Measurements from ENCODE around the gene ZBTB20.
A peak's percentile ranks its signal among the peaks of the same experiment; 100 is the strongest.
"Not testable (repeated sequence)": the region's sequence is repeated elsewhere in the genome, so short reads cannot be mapped to it uniquely, and the experiment has no call there.

Gene ZBTB20

GRCh38 chr3:114709102-114709501 lies 438.0 kb downstream of the ZBTB20 start:
- no peak for DNase-seq

- DNase-seq: no peak
These were observed 439.7 kb downstream of the ZBTB20 start for GRCh38 chr3:114707252-114707860.

GRCh38 chr3:114706591-114707232 lies 440.4 kb downstream of the ZBTB20 start:
- no peak for DNase-seq

GRCh38 chr3:114700637-114701234 lies 446.4 kb downstream of the ZBTB20 start:
- no peak for DNase-seq

DNA sequence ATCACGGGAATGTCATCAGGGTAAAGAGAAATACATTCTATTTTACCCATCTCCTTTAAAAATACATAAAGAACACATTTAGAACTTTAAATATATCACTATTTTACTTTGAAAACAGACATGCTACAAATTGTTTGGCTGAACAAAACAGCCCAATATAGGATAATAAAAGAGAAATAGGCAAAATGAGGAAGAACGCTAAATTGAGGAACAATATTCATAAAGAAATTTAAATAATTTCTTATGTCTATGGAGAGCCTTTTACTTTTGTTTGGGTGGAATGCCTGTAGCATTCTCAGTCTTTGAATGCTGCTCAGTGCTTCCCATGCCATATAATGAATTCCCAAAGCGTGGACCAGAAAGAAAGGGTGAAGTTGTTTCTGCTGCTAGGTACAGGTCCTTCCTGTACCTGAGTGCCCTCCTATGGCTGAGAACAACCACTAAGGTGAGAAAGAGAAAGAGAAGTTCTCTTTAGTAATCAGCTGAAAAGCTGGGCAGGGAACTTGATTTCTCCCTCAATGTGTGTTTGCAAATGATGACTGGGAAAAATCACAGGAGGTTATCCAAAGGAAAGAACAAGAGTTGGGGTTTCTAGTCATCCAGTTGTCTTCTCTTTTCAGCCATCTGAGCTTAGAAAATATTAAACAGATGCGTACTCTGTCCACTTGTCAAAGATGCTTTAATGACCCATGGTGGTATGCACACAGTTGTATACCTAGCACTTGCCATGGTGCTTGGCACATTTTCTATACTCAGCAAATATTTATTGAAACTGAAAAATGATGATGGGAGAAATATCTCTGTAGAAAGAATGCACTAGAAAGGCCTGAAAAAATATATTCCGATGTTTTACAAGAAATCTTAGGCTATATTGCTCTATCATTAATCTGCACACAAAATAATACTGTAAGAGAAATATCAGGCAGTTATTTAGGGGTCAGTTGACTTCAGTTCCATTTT lies 448.7 kb downstream of the ZBTB20 start:
- no peak for DNase-seq

- DNase-seq: no peak
These were observed 449.7 kb downstream of the ZBTB20 start for GRCh38 chr3:114697401-114697800.

DNA sequence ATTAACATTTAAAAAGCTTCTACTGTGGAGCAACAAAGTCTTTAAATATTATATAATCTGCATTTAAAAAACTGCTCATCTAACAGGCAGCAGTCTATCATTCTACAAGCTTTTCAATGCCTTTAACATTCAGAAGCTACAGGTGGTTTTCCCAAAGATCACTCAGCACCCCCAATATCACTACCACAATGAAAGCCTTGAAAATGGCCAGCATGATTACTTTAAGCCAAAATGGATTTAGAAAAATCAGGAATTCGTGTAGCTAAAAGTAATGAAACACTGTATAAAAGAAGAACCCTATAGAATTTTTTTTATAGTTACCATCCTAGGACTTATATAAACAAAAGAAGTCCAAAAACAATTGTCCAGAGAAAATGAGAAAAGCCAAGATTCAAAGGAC lies 452.8 kb downstream of the ZBTB20 start:
- no peak for DNase-seq

- no peak for DNase-seq
These were observed 455.2 kb downstream of the ZBTB20 start for GRCh38 chr3:114691871-114692270.

- no peak for DNase-seq
These were observed 456.2 kb downstream of the ZBTB20 start for GRCh38 chr3:114690911-114691310.

DNA sequence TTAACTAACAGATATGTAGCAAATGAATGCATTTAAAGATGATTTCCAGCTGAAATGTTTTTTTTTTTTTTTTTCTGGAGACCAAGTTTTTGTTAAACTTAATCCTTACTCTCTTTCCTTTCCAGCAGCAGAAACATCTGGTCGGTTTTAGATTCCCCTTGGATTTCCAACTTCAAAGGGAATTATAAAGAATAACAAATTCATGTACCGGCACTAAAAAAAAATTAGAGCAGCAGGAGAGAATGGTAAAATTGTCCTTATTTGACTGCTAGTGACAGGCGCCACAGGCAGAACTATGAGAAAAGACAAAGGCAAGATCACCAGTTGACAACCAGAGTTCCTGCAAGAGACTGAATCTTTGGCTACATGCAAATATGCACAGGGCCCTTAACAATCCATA lies 459.9 kb downstream of the ZBTB20 start:
- no peak for DNase-seq

DNA sequence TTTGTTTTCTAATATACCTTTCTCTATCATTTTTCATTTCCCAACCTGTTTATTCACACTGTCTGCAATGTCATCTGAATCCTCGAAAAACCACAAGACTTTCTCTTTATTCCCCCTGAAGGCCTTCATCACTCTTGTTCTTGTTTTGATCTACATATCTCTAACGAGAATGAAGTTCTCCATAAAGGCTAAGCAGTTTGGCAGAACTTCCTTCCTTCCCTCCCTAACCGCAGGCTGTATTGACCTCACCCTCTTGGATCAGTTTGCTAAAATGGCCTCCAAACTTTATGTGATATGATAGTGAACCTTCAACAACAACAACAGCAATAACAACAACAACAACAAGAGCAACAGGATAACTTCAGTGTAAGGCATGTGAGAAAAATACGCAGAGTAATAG lies 460.5 kb downstream of the ZBTB20 start:
- DNase-seq: no peak

DNA sequence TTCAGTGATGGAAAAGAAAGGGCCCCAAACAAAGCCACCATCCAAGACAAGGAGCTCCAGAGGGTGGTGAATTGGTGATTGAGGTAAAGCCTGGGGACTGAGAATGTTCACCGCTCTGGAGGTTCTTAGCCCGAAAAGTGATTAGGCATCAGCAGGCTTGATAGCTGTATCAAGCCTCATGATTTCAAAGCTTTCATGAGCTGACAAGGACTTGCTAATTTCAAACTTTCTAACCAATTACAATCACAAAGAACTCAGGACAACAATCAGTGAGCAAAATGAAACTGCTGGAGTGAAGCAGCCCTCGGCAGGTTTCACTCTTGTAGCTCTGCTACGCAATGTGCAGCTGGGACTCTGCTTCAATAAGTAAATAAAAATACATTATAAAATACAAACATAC lies 461.9 kb downstream of the ZBTB20 start:
- no peak for DNase-seq

- DNase-seq: no peak
These were observed 466.8 kb downstream of the ZBTB20 start for GRCh38 chr3:114680299-114680698.

DNA sequence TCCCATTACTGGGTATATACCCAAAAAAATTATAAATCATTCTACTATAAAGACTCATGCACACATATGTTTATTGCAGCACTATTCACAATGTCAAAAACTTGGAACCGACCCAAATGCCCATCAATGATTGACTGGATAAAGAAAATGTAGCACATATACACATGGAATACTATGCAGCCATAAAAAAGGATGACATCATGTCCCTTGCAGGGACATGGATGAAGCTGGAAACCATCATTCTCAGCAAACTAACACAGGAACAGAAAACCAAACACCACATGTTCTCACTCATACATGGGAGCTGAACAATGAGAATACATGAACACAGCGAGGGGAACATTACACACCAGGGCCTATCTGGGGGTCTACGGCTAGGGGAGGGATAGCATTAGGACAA lies 467.3 kb downstream of the ZBTB20 start:
- DNase-seq: not testable (repeated sequence)

GRCh38 chr3:114675104-114675503 lies 472.0 kb downstream of the ZBTB20 start:
- DNase-seq: no peak

GRCh38 chr3:114674036-114674435 lies 473.1 kb downstream of the ZBTB20 start:
- DNase-seq: peak; percentile 57

DNA sequence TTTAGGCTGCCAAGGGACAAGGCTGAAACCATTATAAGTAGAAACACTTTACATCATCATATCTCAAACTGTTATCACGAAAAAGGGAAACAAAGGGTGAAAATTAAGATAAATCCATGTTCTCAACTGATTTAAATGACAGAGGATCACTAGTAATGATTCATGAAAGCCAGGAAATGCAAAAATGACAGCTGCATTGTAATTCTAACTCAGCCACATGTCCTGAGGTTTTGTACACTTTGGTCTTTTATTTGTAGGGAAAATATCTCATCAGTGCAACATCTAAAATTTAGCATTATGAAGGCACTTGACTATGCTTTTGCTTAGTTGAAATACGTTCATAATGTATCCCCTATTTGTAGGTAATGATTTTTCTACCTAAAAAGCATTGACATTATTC lies 473.6 kb downstream of the ZBTB20 start:
- no peak for DNase-seq

- DNase-seq: no peak
These were observed 474.2 kb downstream of the ZBTB20 start for GRCh38 chr3:114672692-114673447.

- no peak for DNase-seq
These were observed 475.2 kb downstream of the ZBTB20 start for GRCh38 chr3:114671741-114672510.

GRCh38 chr3:114669614-114670013 lies 477.5 kb downstream of the ZBTB20 start:
- no peak for DNase-seq

DNA sequence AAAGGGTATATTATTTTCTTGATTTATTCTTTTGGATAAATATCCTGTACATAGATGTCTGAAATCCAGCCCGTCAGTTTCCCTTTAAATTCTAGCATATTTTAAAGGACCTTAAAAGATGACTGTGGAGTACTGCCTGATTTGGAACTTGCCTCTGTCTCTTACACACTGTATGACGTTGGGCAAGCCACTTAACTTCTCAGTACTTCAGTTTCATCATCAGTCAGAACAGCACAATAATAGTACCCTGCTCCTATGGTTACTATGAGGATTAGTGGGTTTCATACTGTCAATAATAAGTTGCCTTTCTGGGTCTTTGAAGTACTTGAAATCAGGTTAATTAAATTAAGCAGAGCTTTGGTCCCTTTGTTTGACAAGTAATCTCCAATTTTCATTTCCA lies 479.0 kb downstream of the ZBTB20 start:
- peak; percentile 17 for DNase-seq

DNA sequence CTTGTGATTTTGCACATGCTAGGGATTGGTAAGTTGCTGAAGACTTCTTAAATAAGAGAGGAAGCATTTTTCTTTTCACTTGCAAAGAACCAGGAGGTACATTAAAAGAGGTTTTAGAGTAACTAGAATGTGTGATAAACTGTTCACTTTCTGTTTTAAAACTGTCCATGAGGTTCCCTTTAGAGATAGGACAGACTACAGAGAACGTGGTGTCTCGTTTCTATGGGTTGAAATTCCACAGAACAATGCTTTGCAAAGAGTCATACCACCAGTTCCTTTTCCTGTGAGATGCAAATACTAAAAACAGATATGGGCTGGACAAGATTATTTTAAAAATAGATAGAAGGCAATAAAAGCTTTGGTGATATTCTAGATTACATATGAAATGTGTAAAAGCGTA lies 480.5 kb downstream of the ZBTB20 start:
- no peak for DNase-seq

Measured in DMS79 treated with DMSO at 0.1 percent for 48 hours (cell line).